Loucy (cell line): ENCODE results near the gene PRRC2B.
A peak's percentile ranks its signal among the peaks of the same experiment; 100 is the strongest.

ENCODE experiments used
- H2AFZ ChIP-seq: fragments of 200-600 bp; sonication (generic); 2 replicates; pipeline ENCODE4 v1.6.0; 2016; ENCODE audit warnings: antibody characterized with exemption, mild to moderate bottlenecking, low read length, moderate library complexity
- H3F3A ChIP-seq: fragments of 200-600 bp; 2 replicates; pipeline ENCODE4 v1.6.0; 2016; ENCODE audit warnings: antibody characterized with exemption, low read depth, mild to moderate bottlenecking
- H3K27me3 ChIP-seq: fragments of 200-600 bp; sonication (generic); 2 replicates; pipeline ENCODE4 v1.6.1; 2014; ENCODE audit warnings: low read length, mild to moderate bottlenecking; ENCODE audit not compliant: insufficient read depth, poor library complexity, severe bottlenecking
- H3K36me3 ChIP-seq: fragments of 200-600 bp; sonication (generic); 2 replicates; pipeline ENCODE4 v1.6.1; 2016; ENCODE audit warnings: low read length; ENCODE audit not compliant: insufficient read depth
- H3K4me1 ChIP-seq: fragments of 200-600 bp; sonication (generic); 2 replicates; pipeline ENCODE4 v1.5.1; 2014; ENCODE audit warnings: low read length, mild to moderate bottlenecking; ENCODE audit not compliant: insufficient read depth, poor library complexity, severe bottlenecking
- H3K4me2 ChIP-seq: fragments of 200-600 bp; sonication (generic); 2 replicates; pipeline ENCODE4 v1.6.0; 2014; ENCODE audit warnings: antibody characterized with exemption, low read length, low read depth, mild to moderate bottlenecking; ENCODE audit not compliant: poor library complexity, severe bottlenecking
- H3K4me3 ChIP-seq: fragments of 200-600 bp; sonication (generic); 2 replicates; pipeline ENCODE4 v1.5.1; 2014; ENCODE audit warnings: low read length, mild to moderate bottlenecking, mixed read lengths; ENCODE audit not compliant: poor library complexity, severe bottlenecking
- H3K79me2 ChIP-seq: fragments of 200-600 bp; sonication (generic); 2 replicates; pipeline ENCODE4 v1.6.1; 2014; ENCODE audit warnings: low read length; ENCODE audit not compliant: insufficient read depth
- H3K9ac ChIP-seq: fragments of 200-600 bp; sonication (generic); 2 replicates; pipeline ENCODE4 v1.6.0; 2014; ENCODE audit warnings: mild to moderate bottlenecking, low read depth, low read length, moderate library complexity; ENCODE audit not compliant: poor library complexity, severe bottlenecking
- H3K9me2 ChIP-seq: fragments of 200-600 bp; sonication (generic); replicated peaks from 2 replicates; pipeline ENCODE4 v1.6.1; 2016; ENCODE audit warnings: low read depth, low read length, mixed read lengths
- H3K9me3 ChIP-seq: fragments of 200-600 bp; sonication (generic); 2 replicates; pipeline ENCODE4 v1.6.1; 2014; ENCODE audit warnings: mild to moderate bottlenecking, antibody characterized with exemption, low read length, low read depth; ENCODE audit not compliant: insufficient read depth
- H4K20me1 ChIP-seq: fragments of 200-600 bp; sonication (generic); 2 replicates; pipeline ENCODE4 v1.6.0; 2014; ENCODE audit warnings: antibody characterized with exemption, low read length, mild to moderate bottlenecking; ENCODE audit not compliant: insufficient read depth, poor library complexity, severe bottlenecking
- EZH2phosphoT487 ChIP-seq: fragments of 200-600 bp; IDR thresholded peaks from 2 replicates; pipeline ENCODE4 v1.6.1; 2018; ENCODE audit warnings: antibody characterized with exemption, mild to moderate bottlenecking, moderate library complexity, borderline replicate concordance
- TF ChIP-seq, protein P1 (sequence below): fragments of 200-600 bp; sonication (generic); conservative IDR thresholded peaks from 2 replicates; pipeline ENCODE4 v1.5.1; 2014; ENCODE audit warnings: mild to moderate bottlenecking, antibody characterized with exemption, low read length

The PRRC2B gene

DNA sequence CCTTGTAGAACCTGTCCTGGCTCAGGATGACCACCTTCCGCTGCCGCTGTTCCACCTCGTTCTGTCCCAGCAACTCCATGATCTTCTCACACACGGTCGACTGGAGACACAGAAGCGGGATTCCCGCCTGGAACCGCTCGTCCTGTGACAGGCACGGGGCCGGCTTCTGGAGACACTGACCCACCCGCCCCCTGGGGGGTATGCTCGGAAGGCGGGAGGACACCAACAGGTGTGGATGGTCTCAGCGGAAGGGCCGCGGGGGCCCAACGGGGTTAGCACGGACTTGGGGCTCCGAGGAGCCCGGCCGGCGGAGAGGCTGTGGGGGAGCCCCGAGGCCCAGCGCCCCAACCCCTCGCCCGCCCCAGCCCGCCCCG, 136.6 kb downstream of the PRRC2B start:
- Histone ChIP-seq H4K20me1 (peaks cover 4% of the 10 kb centered on the region), H3K27me3 (no peaks in the 10 kb centered on the region), H2AFZ (no peak overlapping the region; the same call in 1 of the 2 replicates), H3K4me2 (peak overlapping the region; percentile 79), H3K9me3 (no peaks in the 10 kb centered on the region), H3K9ac (peak overlapping the region; percentile 77), H3K9me2 (no peaks in the 10 kb centered on the region), H3K4me3 (peak overlapping the region; percentile 76), H3F3A (no peaks in the 10 kb centered on the region), H3K79me2 (peaks cover 27% of the 10 kb centered on the region), H3K36me3 (peaks cover 5% of the 10 kb centered on the region; the same call in 1 of the 2 replicates), H3K4me1 (peaks cover 19% of the 10 kb centered on the region)
- TF ChIP-seq EZH2phosphoT487, result no peak
- TF ChIP-seq, protein P1, sequence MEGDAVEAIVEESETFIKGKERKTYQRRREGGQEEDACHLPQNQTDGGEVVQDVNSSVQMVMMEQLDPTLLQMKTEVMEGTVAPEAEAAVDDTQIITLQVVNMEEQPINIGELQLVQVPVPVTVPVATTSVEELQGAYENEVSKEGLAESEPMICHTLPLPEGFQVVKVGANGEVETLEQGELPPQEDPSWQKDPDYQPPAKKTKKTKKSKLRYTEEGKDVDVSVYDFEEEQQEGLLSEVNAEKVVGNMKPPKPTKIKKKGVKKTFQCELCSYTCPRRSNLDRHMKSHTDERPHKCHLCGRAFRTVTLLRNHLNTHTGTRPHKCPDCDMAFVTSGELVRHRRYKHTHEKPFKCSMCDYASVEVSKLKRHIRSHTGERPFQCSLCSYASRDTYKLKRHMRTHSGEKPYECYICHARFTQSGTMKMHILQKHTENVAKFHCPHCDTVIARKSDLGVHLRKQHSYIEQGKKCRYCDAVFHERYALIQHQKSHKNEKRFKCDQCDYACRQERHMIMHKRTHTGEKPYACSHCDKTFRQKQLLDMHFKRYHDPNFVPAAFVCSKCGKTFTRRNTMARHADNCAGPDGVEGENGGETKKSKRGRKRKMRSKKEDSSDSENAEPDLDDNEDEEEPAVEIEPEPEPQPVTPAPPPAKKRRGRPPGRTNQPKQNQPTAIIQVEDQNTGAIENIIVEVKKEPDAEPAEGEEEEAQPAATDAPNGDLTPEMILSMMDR, result 0 out of 2 replicates have a peak, but pooled peaks have one; percentile 16

DNA sequence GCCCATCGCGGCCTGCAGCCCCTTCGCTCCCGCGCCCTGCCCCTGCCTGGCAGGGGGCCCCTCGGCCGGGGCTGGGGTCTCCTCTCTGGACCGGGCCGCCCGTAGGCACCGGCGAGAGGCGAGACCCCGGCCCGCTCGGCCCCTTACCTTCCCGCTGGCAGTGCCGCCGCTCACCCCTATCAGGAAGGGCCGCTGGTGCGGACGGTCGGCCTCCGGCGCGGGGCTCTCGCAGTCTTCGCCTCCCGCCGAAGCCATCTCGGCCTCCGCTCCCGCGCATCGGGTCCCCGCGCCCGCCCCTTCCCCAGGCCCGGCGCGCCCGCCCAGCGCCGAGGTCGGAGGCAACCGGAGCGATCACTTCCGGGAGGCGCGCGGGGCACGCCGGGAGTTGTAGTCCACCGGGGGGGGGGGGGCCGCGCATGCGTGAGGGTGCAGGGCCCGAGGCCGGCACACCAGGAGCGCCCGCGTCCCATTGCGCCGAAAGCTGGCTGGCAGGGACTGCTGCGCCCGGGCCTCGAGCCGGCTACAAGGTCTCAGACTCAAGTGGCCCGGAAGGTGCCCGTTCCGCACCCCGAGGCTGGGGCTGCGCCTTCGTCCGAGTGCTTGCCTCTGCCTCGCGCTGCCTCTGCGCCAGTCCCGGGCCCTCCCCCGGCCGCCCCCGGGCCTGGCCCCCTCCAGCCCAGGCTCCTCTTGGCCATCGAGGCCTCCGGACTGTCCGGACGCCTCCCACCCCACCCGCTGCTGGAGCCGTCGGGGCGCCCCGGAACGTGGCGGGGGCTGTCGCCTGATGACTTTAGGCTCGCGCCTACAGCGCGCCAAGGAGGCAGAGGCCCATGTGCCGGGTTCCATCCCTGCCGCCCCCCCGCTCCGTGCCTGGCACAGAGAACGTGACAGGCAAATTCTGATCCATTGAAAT, 137.3 kb downstream of the PRRC2B start, which contains the start of gene UCK1:
UCK1 (minus strand) TSS at position 344 of the 913 bp plus-strand sequence; CDS start at position 255, 89 bp downstream.
- Histone ChIP-seq H3K9ac (peak within 1 kb of the TSS; percentile 77), H3K4me2 (peak within 1 kb of the TSS; percentile 79), H3K36me3 (peaks cover 5% of the 10 kb centered on the region; the same call in 1 of the 2 replicates), H2AFZ (peak within 1 kb of the TSS; percentile 64; the same call in 1 of the 2 replicates), H3K79me2 (peaks cover 27% of the 10 kb centered on the region), H3K27me3 (no peaks in the 10 kb centered on the region), H4K20me1 (peaks cover 4% of the 10 kb centered on the region), H3K9me2 (no peaks in the 10 kb centered on the region), H3F3A (no peaks in the 10 kb centered on the region), H3K9me3 (no peaks in the 10 kb centered on the region), H3K4me3 (peak within 1 kb of the TSS; percentile 76), H3K4me1 (peaks cover 19% of the 10 kb centered on the region)
- TF ChIP-seq EZH2phosphoT487, result no peak
- TF ChIP-seq, protein P1, result no peak

DNA sequence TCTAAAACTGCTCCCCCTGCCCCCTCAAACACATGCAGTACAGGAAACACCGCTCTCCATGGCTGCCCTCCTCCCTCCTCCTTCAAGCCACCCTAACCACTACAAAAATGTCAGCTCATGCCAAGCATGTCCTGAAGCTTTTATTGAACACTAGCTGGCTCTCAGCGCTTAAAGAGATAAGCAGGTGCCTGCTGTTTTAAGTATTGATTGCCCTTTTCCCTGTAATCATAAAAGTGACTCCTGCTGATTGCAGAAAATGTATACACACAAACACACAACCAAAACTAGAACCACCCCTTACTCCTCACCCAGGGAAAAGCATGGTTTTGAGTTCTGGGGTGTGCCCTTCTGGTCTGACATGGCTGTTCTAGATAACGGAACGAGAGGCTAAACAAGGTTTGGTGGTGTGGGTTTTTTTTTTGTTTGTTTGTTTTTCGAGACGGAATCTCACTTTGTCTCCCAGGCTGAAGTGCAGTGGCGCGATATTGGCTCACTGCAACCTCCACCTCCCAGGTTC, 140.9 kb downstream of the PRRC2B start:
- Histone ChIP-seq H3K4me2 (peak overlapping the region; percentile 61), H3K9ac (no peak overlapping the region), H3K4me3 (peak overlapping the region; percentile 1), H3K9me3 (no peaks in the 10 kb centered on the region), H2AFZ (peak overlapping the region; percentile 10; the same call in 1 of the 2 replicates), H3F3A (no peaks in the 10 kb centered on the region), H3K79me2 (peaks cover 13% of the 10 kb centered on the region), H4K20me1 (peaks cover 4% of the 10 kb centered on the region), H3K9me2 (no peaks in the 10 kb centered on the region), H3K36me3 (no peaks in the 10 kb centered on the region), H3K4me1 (peaks cover 17% of the 10 kb centered on the region), H3K27me3 (no peaks in the 10 kb centered on the region)
- TF ChIP-seq, protein P1, result no peak
- no peak for TF ChIP-seq EZH2phosphoT487
